H9 (cell line): ENCODE data around the gene TMEM47. TPM values are rescaled to one million over a fixed set of nuclear protein-coding genes. Genes with fewer than 3 reads are reported as not detected.

Experiments
- DNase-seq: peaks from one replicate; pipeline ENCODE4 v3.0.0-alpha.2; 2017
- H2AFZ ChIP-seq: one replicate; pipeline ENCODE4 v1.6.1; 2013; ENCODE audit warnings: mild to moderate bottlenecking, low read length, control low read depth, moderate library complexity
- H2AK5ac ChIP-seq: 2 replicates; pipeline ENCODE4 v1.6.1; 2013; ENCODE audit warnings: low read length, control low read depth, mixed read lengths; ENCODE audit not compliant: insufficient read length
- H2BK120ac ChIP-seq: one replicate; pipeline ENCODE4 v1.6.1; 2013; ENCODE audit warnings: low read depth, mild to moderate bottlenecking, low read length, control low read depth, inconsistent platforms; ENCODE audit not compliant: poor library complexity, severe bottlenecking
- H2BK12ac ChIP-seq: 2 replicates; pipeline ENCODE4 v1.6.1; 2013; ENCODE audit warnings: low read length, control low read depth, mixed read lengths, low read depth; ENCODE audit not compliant: insufficient read length
- H2BK15ac ChIP-seq: 2 replicates; pipeline ENCODE4 v1.6.1; 2013; ENCODE audit warnings: low read depth, low read length, control low read depth
- H2BK20ac ChIP-seq: one replicate; pipeline ENCODE4 v1.6.1; 2013; ENCODE audit warnings: low read depth, mild to moderate bottlenecking, low read length, control low read depth, inconsistent platforms; ENCODE audit not compliant: poor library complexity, severe bottlenecking
- H2BK5ac ChIP-seq: 2 replicates; pipeline ENCODE4 v1.6.1; 2013; ENCODE audit warnings: low read length, control low read depth, mixed read lengths; ENCODE audit not compliant: insufficient read length
- H3K14ac ChIP-seq: 2 replicates; pipeline ENCODE4 v1.6.1; 2013; ENCODE audit warnings: low read length, control low read depth; ENCODE audit not compliant: insufficient read depth
- H3K18ac ChIP-seq: 2 replicates; pipeline ENCODE4 v1.6.1; 2013; ENCODE audit warnings: low read depth, mild to moderate bottlenecking, mixed read lengths, low read length, control low read depth; ENCODE audit not compliant: insufficient read length
- H3K23ac ChIP-seq: 2 replicates; pipeline ENCODE4 v1.6.1; 2013; ENCODE audit warnings: low read length, control low read depth, mixed read lengths, low read depth; ENCODE audit not compliant: insufficient read length
- H3K23me2 ChIP-seq: 2 replicates; pipeline ENCODE4 v1.6.1; 2013; ENCODE audit warnings: low read depth, mild to moderate bottlenecking, mixed read lengths, low read length, control low read depth; ENCODE audit not compliant: insufficient read length, poor library complexity, severe bottlenecking
- H3K27ac ChIP-seq: 2 replicates; pipeline ENCODE4 v1.5.1; 2013; ENCODE audit warnings: low read length, control low read depth, mixed read lengths, low read depth; ENCODE audit not compliant: insufficient read length
- H3K27me3 ChIP-seq: 2 replicates; pipeline ENCODE4 v1.6.1; 2013; ENCODE audit warnings: low read length, control low read depth, inconsistent platforms; ENCODE audit not compliant: insufficient read depth
- H3K4ac ChIP-seq: 2 replicates; pipeline ENCODE4 v1.6.1; 2013; ENCODE audit warnings: low read depth, mild to moderate bottlenecking, control low read depth, inconsistent platforms, low read length, moderate library complexity
- H3K4me1 ChIP-seq: 2 replicates; pipeline ENCODE4 v1.6.1; 2013; ENCODE audit warnings: low read length, control low read depth, inconsistent platforms; ENCODE audit not compliant: insufficient read depth
- H3K4me2 ChIP-seq: 2 replicates; pipeline ENCODE4 v1.6.1; 2013; ENCODE audit warnings: low read length, control low read depth, mixed read lengths; ENCODE audit not compliant: insufficient read length, insufficient read depth
- H3K56ac ChIP-seq: 2 replicates; pipeline ENCODE4 v1.6.1; 2013; ENCODE audit warnings: low read depth, mild to moderate bottlenecking, mixed read lengths, low read length, control low read depth; ENCODE audit not compliant: insufficient read length
- H3K79me1 ChIP-seq: 2 replicates; pipeline ENCODE4 v1.6.1; 2013; ENCODE audit warnings: low read depth, mild to moderate bottlenecking, moderate library complexity, low read length, control low read depth, inconsistent platforms; ENCODE audit not compliant: insufficient read depth, poor library complexity, severe bottlenecking
- H3K79me2 ChIP-seq: 2 replicates; pipeline ENCODE4 v1.6.1; 2013; ENCODE audit warnings: low read length, control low read depth, inconsistent platforms; ENCODE audit not compliant: insufficient read depth
- H3K9ac ChIP-seq: 2 replicates; pipeline ENCODE4 v1.6.1; 2013; ENCODE audit warnings: low read length, control low read depth, mixed read lengths; ENCODE audit not compliant: insufficient read length; ENCODE audit errors: extremely low read depth
- H3K9me3 ChIP-seq: one replicate; pipeline ENCODE4 v1.6.1; 2013; ENCODE audit warnings: low read depth, low read length, inconsistent platforms; ENCODE audit not compliant: control insufficient read depth
- H3T11ph ChIP-seq: one replicate; pipeline ENCODE4 v1.6.1; 2013; ENCODE audit warnings: mild to moderate bottlenecking, low read length, control low read depth, inconsistent platforms
- H4K20me1 ChIP-seq: one replicate; pipeline ENCODE4 v1.6.1; 2013; ENCODE audit not compliant: control insufficient read depth, insufficient read length, insufficient read depth
- H4K5ac ChIP-seq: 2 replicates; pipeline ENCODE4 v1.6.1; 2013; ENCODE audit warnings: low read depth, mild to moderate bottlenecking, mixed read lengths, low read length, control low read depth; ENCODE audit not compliant: insufficient read length
- H4K8ac ChIP-seq: replicated peaks from 2 replicates; pipeline ENCODE4 v1.6.1; 2013; ENCODE audit warnings: low read length, control low read depth, mixed read lengths, low read depth; ENCODE audit not compliant: insufficient read length
- H4K91ac ChIP-seq: 2 replicates; pipeline ENCODE4 v1.6.1; 2013; ENCODE audit warnings: low read depth, mild to moderate bottlenecking, moderate library complexity, mixed read lengths, low read length, control low read depth; ENCODE audit not compliant: insufficient read length
- H3K27ac Mint-ChIP-seq, 3 experiments: 2 replicates in 2 of 3; 3 replicates in 1 of 3; pipeline ENCODE4 v1.8.0; 2020 to 2021; ENCODE audit warnings: mixed read lengths in 3 of 3, mild to moderate bottlenecking in 1 of 3, moderate library complexity in 1 of 3
- H3K27me3 Mint-ChIP-seq: 2 replicates; pipeline ENCODE4 v1.8.0; 2021; ENCODE audit warnings: low read depth, mild to moderate bottlenecking, moderate library complexity, mixed read lengths
- H3K36me3 Mint-ChIP-seq, 3 experiments: 2 replicates in 2 of 3; 3 replicates in 1 of 3; pipeline ENCODE4 v1.8.0; 2020 to 2021; ENCODE audit warnings: low read depth in 3 of 3, mixed read lengths in 3 of 3; ENCODE audit not compliant: insufficient read depth in 1 of 3
- H3K4me1 Mint-ChIP-seq, 2 experiments: 2 replicates each; pipeline ENCODE4 v1.8.0; 2020; ENCODE audit warnings: mixed read lengths in 2 of 2
- H3K4me3 Mint-ChIP-seq, 2 experiments: 2 replicates in 1 of 2; 3 replicates in 1 of 2; pipeline ENCODE4 v1.8.0; 2020 to 2021; ENCODE audit warnings: mild to moderate bottlenecking in 2 of 2, mixed read lengths in 2 of 2, moderate library complexity in 1 of 2
- H3K9me3 Mint-ChIP-seq, 2 experiments: 2 replicates in 1 of 2; 3 replicates in 1 of 2; pipeline ENCODE4 v1.8.0; 2020; ENCODE audit warnings: mild to moderate bottlenecking in 2 of 2, mixed read lengths in 2 of 2, moderate library complexity in 1 of 2
- WGBS: extraction: QIAGEN DNeasy Blood & Tissue Kit; methylation state at CpG from one replicate; pipeline ENCODE4 v1.1.7; 2013; ENCODE audit warnings: missing lambda C conversion rate, low lambda C conversion rate, mixed read lengths; ENCODE audit not compliant: insufficient read length; ENCODE audit errors: extremely low coverage; 5-methylcytosine and 5-hydroxymethylcytosine counted together
- total RNA-seq: library from RNA; stranded (reverse); gene quantifications from 2 replicates; pipeline ENCODE4 v1.2.1, GENCODE V29; 2021
- TF ChIP-seq, protein P1 (sequence below): fragments of 200-600 bp; sonication (generic); conservative IDR thresholded peaks from 3 replicates; pipeline ENCODE4 v1.8.0; 2021; ENCODE audit warnings: antibody characterized with exemption, mild to moderate bottlenecking

TMEM47 gene
- total RNA-seq, 1 experiment from 2014 or later, result 26.0 TPM

DNA sequence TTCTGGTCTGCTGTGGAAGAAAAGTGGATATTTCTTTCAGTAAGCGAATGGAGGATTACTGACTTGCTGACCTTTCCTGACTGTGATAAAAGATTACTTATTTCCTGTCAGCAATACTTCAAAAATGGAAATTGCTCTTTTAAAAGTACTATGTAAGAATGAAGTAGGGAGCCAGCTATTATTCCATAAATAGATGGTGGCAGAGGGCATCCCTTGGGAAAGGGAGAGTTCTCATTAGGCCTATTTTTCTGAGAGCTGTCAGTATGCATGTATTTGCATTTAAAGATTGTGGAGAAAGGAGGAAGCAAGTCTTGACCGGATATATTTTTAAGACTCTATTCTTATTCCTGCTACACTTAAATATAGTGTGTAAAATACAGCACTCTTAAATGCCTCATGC lies 37.2 kb downstream of the TMEM47 start:
- Histone ChIP-seq H3K4me2 (no peak overlapping the region), H2BK5ac (no peak overlapping the region), H4K8ac (no peak overlapping the region), H3K14ac (no peak overlapping the region), H3K79me1 (no peaks in the 10 kb centered on the region), H2AFZ (no peak overlapping the region), H4K91ac (no peak overlapping the region), H3K4me1 (no peaks in the 10 kb centered on the region), H3K56ac (no peak overlapping the region), H2BK15ac (no peak overlapping the region), H2BK20ac (no peak overlapping the region), H3K23me2 (no peaks in the 10 kb centered on the region), H3T11ph (no peak overlapping the region), H3K27ac (no peak overlapping the region), H2BK12ac (no peak overlapping the region), H3K9ac (no peak overlapping the region), H3K9me3 (peaks cover 3% of the 10 kb centered on the region), H2AK5ac (no peak overlapping the region), H3K79me2 (no peaks in the 10 kb centered on the region), H3K27me3 (no peaks in the 10 kb centered on the region), H3K23ac (no peak overlapping the region), H2BK120ac (no peak overlapping the region), H4K20me1 (no peaks in the 10 kb centered on the region), H3K18ac (no peak overlapping the region), H4K5ac (no peak overlapping the region), H3K4ac (no peak overlapping the region)
- TF ChIP-seq, protein P1, sequence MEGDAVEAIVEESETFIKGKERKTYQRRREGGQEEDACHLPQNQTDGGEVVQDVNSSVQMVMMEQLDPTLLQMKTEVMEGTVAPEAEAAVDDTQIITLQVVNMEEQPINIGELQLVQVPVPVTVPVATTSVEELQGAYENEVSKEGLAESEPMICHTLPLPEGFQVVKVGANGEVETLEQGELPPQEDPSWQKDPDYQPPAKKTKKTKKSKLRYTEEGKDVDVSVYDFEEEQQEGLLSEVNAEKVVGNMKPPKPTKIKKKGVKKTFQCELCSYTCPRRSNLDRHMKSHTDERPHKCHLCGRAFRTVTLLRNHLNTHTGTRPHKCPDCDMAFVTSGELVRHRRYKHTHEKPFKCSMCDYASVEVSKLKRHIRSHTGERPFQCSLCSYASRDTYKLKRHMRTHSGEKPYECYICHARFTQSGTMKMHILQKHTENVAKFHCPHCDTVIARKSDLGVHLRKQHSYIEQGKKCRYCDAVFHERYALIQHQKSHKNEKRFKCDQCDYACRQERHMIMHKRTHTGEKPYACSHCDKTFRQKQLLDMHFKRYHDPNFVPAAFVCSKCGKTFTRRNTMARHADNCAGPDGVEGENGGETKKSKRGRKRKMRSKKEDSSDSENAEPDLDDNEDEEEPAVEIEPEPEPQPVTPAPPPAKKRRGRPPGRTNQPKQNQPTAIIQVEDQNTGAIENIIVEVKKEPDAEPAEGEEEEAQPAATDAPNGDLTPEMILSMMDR, result no peak
- H3K9me3 Mint-ChIP-seq, result peaks cover 6 to 43% of the 10 kb centered on the region in 2 experiments; a peak in 4 of 5 replicates
- H3K27me3 Mint-ChIP-seq, result no peaks in the 10 kb centered on the region
- no peak overlapping the region for H3K4me3 Mint-ChIP-seq
- H3K36me3 Mint-ChIP-seq, result peaks cover 0 to 11% (median under 1%) of the 10 kb centered on the region in 3 experiments; a peak in 2 of 7 replicates
- DNase-seq, result no peak
- WGBS, result no CpG with 5 or more reads among the region's 2 CpGs
- no peak overlapping the region for H3K27ac Mint-ChIP-seq
- no peaks in the 10 kb centered on the region for H3K4me1 Mint-ChIP-seq
